ENCODE measurements around the gene SIAH2.
A peak's percentile ranks its signal among the peaks of the same experiment; 100 is the strongest.

Gene SIAH2

DNA sequence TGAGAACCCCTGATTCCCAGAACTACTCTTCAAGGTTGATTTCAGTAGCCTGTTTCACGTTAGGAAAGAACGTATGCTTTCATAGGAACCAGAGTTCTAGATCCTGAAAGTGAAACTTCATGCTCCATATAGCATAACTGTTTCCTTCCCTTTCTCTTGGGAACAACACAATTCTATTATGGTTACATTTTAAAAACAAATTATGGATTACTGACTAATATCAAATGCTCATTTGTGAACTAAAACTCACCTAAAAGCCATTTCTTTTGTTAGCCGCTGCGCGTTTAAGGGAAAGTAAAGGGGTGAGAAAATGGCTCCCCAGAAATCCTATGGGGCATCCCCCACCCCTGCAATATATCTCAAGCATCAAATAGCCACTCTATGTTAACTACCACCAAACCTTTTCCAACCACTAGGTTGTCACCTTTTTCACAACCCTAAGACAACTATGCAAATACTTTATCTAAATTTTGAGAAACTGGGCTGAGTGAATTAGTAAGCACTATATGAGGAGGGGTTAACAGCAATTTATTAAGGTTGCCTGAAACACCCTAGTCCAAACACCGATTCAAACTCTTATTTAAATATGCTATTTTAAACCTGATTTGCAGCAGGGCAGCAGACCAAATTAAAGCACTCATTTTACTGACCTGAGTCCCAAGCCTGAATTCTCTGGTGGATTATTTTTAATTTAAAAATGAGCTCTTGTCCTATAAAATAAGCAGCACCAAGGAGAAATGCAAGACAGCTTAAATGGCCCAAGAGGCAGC lies 2.4 kb downstream of the SIAH2 start:
- no peak for DNase-seq (ENCODE audit: low read depth in 1 of 2, low spot score in 1 of 2)
- no peak for TF ChIP-seq POLR2AphosphoS5 (IDR thresholded peaks at IDR 0.05; ENCODE audit: low read depth)
- TF ChIP-seq GABPA (IDR thresholded peaks at IDR 0.05; ENCODE audit: low read depth), result no peak
- H3K4me3 ChIP-seq (replicated peaks; ENCODE audit: insufficient read depth, low read length), result peak overlapping the region; percentile 84
- no peaks in the 10 kb centered on the region for H3K27me3 ChIP-seq (ENCODE audit: insufficient read depth, poor library complexity, severe bottlenecking)
- peak overlapping the region; percentile 10; the same call in 1 of the 2 replicates for H3K27ac ChIP-seq (replicated peaks)

DNA sequence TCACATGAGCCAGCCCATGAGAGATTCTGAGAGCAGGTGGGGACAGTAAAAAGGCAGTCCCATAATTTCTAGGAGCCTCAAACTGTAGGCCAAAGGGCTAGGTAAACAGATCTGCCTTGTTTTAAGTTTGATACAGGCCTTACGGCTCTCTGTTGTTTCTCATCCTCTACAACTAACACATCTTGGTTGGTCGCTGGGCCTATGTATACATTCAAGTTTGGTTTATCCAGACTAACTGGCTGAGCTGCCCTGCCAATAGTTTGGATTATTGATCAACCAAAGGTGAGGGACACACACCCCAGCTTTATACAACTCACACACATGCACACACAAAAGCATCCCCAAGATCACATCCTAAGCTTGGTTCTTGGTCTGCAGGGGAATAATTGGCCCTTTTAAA lies 3.0 kb downstream of the SIAH2 start:
- peak overlapping the region; percentile 10; the same call in 1 of the 2 replicates for H3K27ac ChIP-seq (replicated peaks)
- DNase-seq (ENCODE audit: low read depth in 1 of 2, low spot score in 1 of 2), result no peak
- TF ChIP-seq POLR2AphosphoS5 (IDR thresholded peaks at IDR 0.05; ENCODE audit: low read depth) (no peak), GABPA (IDR thresholded peaks at IDR 0.05; ENCODE audit: low read depth) (no peak), SPI1 (IDR thresholded peaks at IDR 0.05; ENCODE audit: borderline replicate concordance, low read depth) (no peak)
- TF ChIP-seq, protein P1, sequence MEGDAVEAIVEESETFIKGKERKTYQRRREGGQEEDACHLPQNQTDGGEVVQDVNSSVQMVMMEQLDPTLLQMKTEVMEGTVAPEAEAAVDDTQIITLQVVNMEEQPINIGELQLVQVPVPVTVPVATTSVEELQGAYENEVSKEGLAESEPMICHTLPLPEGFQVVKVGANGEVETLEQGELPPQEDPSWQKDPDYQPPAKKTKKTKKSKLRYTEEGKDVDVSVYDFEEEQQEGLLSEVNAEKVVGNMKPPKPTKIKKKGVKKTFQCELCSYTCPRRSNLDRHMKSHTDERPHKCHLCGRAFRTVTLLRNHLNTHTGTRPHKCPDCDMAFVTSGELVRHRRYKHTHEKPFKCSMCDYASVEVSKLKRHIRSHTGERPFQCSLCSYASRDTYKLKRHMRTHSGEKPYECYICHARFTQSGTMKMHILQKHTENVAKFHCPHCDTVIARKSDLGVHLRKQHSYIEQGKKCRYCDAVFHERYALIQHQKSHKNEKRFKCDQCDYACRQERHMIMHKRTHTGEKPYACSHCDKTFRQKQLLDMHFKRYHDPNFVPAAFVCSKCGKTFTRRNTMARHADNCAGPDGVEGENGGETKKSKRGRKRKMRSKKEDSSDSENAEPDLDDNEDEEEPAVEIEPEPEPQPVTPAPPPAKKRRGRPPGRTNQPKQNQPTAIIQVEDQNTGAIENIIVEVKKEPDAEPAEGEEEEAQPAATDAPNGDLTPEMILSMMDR (IDR thresholded peaks at IDR 0.05; ENCODE audit: insufficient read depth, low read length), result no peak
- TF ChIP-seq, protein P2, sequence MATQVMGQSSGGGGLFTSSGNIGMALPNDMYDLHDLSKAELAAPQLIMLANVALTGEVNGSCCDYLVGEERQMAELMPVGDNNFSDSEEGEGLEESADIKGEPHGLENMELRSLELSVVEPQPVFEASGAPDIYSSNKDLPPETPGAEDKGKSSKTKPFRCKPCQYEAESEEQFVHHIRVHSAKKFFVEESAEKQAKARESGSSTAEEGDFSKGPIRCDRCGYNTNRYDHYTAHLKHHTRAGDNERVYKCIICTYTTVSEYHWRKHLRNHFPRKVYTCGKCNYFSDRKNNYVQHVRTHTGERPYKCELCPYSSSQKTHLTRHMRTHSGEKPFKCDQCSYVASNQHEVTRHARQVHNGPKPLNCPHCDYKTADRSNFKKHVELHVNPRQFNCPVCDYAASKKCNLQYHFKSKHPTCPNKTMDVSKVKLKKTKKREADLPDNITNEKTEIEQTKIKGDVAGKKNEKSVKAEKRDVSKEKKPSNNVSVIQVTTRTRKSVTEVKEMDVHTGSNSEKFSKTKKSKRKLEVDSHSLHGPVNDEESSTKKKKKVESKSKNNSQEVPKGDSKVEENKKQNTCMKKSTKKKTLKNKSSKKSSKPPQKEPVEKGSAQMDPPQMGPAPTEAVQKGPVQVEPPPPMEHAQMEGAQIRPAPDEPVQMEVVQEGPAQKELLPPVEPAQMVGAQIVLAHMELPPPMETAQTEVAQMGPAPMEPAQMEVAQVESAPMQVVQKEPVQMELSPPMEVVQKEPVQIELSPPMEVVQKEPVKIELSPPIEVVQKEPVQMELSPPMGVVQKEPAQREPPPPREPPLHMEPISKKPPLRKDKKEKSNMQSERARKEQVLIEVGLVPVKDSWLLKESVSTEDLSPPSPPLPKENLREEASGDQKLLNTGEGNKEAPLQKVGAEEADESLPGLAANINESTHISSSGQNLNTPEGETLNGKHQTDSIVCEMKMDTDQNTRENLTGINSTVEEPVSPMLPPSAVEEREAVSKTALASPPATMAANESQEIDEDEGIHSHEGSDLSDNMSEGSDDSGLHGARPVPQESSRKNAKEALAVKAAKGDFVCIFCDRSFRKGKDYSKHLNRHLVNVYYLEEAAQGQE (IDR thresholded peaks at IDR 0.05; ENCODE audit: insufficient replicate concordance, low read depth), result no peak
- no peaks in the 10 kb centered on the region for H3K27me3 ChIP-seq (ENCODE audit: insufficient read depth, poor library complexity, severe bottlenecking)
- no peak overlapping the region for H3K4me3 ChIP-seq (replicated peaks; ENCODE audit: insufficient read depth, low read length)

DNA sequence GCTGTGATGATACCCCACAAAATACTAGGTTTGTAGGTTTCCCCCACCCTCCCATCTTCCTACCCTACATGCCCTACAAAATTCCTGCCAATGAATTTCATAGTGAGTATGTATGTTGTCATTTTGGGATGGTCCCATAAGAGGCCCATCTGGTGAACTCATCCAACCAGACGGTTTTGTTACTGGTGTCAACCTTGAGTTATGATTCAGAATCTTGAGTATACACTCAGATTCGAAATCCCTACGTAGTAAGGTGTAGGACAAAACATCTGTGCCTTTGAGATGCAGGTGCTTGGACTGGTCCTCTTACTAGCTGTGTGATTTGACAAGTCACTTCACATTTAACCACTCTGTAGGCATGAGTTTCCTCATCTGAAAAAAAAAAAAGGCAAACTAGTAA lies 3.6 kb downstream of the SIAH2 start:
- H3K27me3 ChIP-seq (ENCODE audit: insufficient read depth, poor library complexity, severe bottlenecking), result no peaks in the 10 kb centered on the region
- TF ChIP-seq POLR2AphosphoS5 (IDR thresholded peaks at IDR 0.05; ENCODE audit: low read depth), result no peak
- TF ChIP-seq, protein P2 (IDR thresholded peaks at IDR 0.05; ENCODE audit: insufficient replicate concordance, low read depth), result no peak
- TF ChIP-seq, protein P1 (IDR thresholded peaks at IDR 0.05; ENCODE audit: insufficient read depth, low read length), result no peak
- TF ChIP-seq GABPA (IDR thresholded peaks at IDR 0.05; ENCODE audit: low read depth), result no peak
- no peak overlapping the region for H3K27ac ChIP-seq (replicated peaks)
- no peak for DNase-seq (ENCODE audit: low read depth in 1 of 2, low spot score in 1 of 2)
- H3K4me3 ChIP-seq (replicated peaks; ENCODE audit: insufficient read depth, low read length), result no peak overlapping the region

DNA sequence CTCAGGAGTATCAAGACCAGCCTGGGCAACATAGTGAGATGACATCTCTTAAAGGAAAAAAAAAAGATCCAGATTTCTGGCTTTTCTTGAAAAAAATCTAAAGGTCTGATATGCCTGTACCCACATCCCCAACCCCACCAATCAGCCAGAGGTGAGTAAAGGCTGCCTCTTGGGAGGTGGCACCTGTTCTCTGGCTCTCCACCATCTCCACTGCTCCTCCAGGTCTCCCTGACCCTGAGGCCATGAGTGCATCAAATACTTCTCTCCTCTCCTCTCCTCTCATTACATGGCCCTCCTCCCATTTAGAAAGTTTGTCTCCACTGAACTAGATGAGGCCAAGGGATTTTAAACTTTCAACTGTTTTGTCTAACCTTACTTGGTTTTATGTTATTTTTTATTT lies 5.2 kb downstream of the SIAH2 start:
- Histone ChIP-seq H3K27me3 (ENCODE audit: insufficient read depth, poor library complexity, severe bottlenecking) (no peaks in the 10 kb centered on the region), H3K4me3 (replicated peaks; ENCODE audit: insufficient read depth, low read length) (no peak overlapping the region), H3K27ac (replicated peaks) (no peak overlapping the region)
- TF ChIP-seq SPI1 (IDR thresholded peaks at IDR 0.05; ENCODE audit: borderline replicate concordance, low read depth), result no peak
- no peak for TF ChIP-seq POLR2AphosphoS5 (IDR thresholded peaks at IDR 0.05; ENCODE audit: low read depth)
- TF ChIP-seq, protein P1 (IDR thresholded peaks at IDR 0.05; ENCODE audit: insufficient read depth, low read length), result no peak
- TF ChIP-seq, protein P2 (IDR thresholded peaks at IDR 0.05; ENCODE audit: insufficient replicate concordance, low read depth), result no peak
- TF ChIP-seq GABPA (IDR thresholded peaks at IDR 0.05; ENCODE audit: low read depth), result no peak
- DNase-seq (ENCODE audit: low read depth in 1 of 2, low spot score in 1 of 2), result no peak
